H1 (cell line): Measurements from ENCODE around the gene TMSB10. TPM values are rescaled to one million over a fixed set of nuclear protein-coding genes. Genes with fewer than 3 reads are reported as not detected.
A peak's percentile ranks its signal among the peaks of the same experiment; 100 is the strongest.

Experiments used
- CTCF ChIA-PET: fragments of 300-600 bp; sonication (Branson Sonifier 250); formaldehyde crosslinking; loops from one replicate; lab custom pipeline; 2021; ENCODE audit not compliant: partially characterized antibody; lab: Charles Lee
- POLR2A ChIA-PET: fragments of 300-600 bp; sonication (Branson Sonifier 250); formaldehyde crosslinking; loops from one replicate; lab custom pipeline; 2021; ENCODE audit warnings: inconsistent platforms; ENCODE audit not compliant: partially characterized antibody; lab: Charles Lee
- DNase-seq, 2 experiments: peaks; one replicate each; pipeline versions ENCODE4 v3.0.0 to v3.0.0-alpha.2; 2010 to 2022; ENCODE audit warnings: low spot score in 2 of 2, low read depth in 1 of 2, mixed read lengths in 1 of 2
- FAIRE-seq: peaks from 2 replicates; lab custom pipeline; 2011; peaks lifted over from hg19 to GRCh38; lab: Jason Lieb, UNC
- H2AFZ ChIP-seq: 2 replicates; pipeline ENCODE4 v1.8.1; 2012; ENCODE audit warnings: low read length, inconsistent platforms
- H2AK5ac ChIP-seq: 2 replicates; pipeline ENCODE4 v1.6.1; 2013; ENCODE audit warnings: low read depth, low read length
- H2BK120ac ChIP-seq: replicated peaks from 2 replicates; pipeline ENCODE3; 2013; ENCODE audit warnings: low read depth, low read length, inconsistent platforms
- H2BK12ac ChIP-seq: 2 replicates; pipeline ENCODE4 v1.6.1; 2013; ENCODE audit warnings: low read depth, low read length
- H2BK15ac ChIP-seq: 2 replicates; pipeline ENCODE4 v1.6.1; 2013; ENCODE audit warnings: low read length
- H2BK20ac ChIP-seq: 2 replicates; pipeline ENCODE4 v1.6.1; 2013; ENCODE audit warnings: low read length
- H2BK5ac ChIP-seq: 2 replicates; pipeline ENCODE4 v1.6.1; 2013; ENCODE audit warnings: low read depth, low read length
- H3K14ac ChIP-seq: 2 replicates; pipeline ENCODE4 v1.6.1; 2013; ENCODE audit warnings: inconsistent platforms; ENCODE audit not compliant: insufficient read length
- H3K18ac ChIP-seq: 2 replicates; pipeline ENCODE4 v1.6.1; 2013; ENCODE audit warnings: low read length; ENCODE audit errors: extremely low read depth
- H3K23ac ChIP-seq: 2 replicates; pipeline ENCODE4 v1.6.1; 2013; ENCODE audit warnings: inconsistent platforms; ENCODE audit not compliant: insufficient read length
- H3K23me2 ChIP-seq: 2 replicates; pipeline ENCODE4 v1.6.1; 2013; ENCODE audit warnings: low read depth, low read length
- H3K27ac ChIP-seq: 2 replicates; pipeline ENCODE4 v1.6.1; 2011; ENCODE audit warnings: low read depth, low read length, inconsistent platforms
- H3K27me3 ChIP-seq, 4 experiments: replicated peaks in 1 of 4; 1 replicate in 1 of 4; 2 replicates in 3 of 4; pipeline versions ENCODE4 v1.6.1 to v1.8.1; 2011 to 2013; ENCODE audit warnings: low read length in 3 of 4, mild to moderate bottlenecking in 3 of 4, inconsistent platforms in 2 of 4, mixed read lengths in 2 of 4, moderate library complexity in 1 of 4; ENCODE audit not compliant: control insufficient read depth in 3 of 4, insufficient read depth in 3 of 4; ENCODE audit errors: extremely low read depth in 1 of 4
- H3K36me3 ChIP-seq, 4 experiments: 2 replicates each; pipeline versions ENCODE4 v1.6.1 to v1.8.1; 2011 to 2013; ENCODE audit warnings: mild to moderate bottlenecking in 4 of 4, low read length in 3 of 4, moderate library complexity in 2 of 4, control low read depth in 1 of 4, inconsistent platforms in 1 of 4; ENCODE audit not compliant: insufficient read depth in 4 of 4, control insufficient read depth in 2 of 4
- H3K4ac ChIP-seq: replicated peaks from 2 replicates; pipeline ENCODE3; 2013; ENCODE audit warnings: low read length, low read depth, mixed read lengths, inconsistent platforms; ENCODE audit not compliant: insufficient read length
- H3K4me1 ChIP-seq, 4 experiments: replicated peaks in 1 of 4; 1 replicate in 1 of 4; 2 replicates in 3 of 4; pipeline versions ENCODE4 v1.6.1 to v1.8.1; 2011 to 2013; ENCODE audit warnings: low read length in 3 of 4, inconsistent platforms in 2 of 4, mixed read lengths in 1 of 4; ENCODE audit not compliant: insufficient read depth in 4 of 4, control insufficient read depth in 3 of 4
- H3K4me2 ChIP-seq, 2 experiments: 2 replicates each; pipeline versions ENCODE4 v1.6.1 to v1.8.1; 2011 to 2013; ENCODE audit warnings: low read depth in 2 of 2, low read length in 2 of 2, control low read depth in 1 of 2, inconsistent platforms in 1 of 2, mild to moderate bottlenecking in 1 of 2; ENCODE audit not compliant: insufficient read depth in 1 of 2
- H3K4me3 ChIP-seq, 4 experiments: fragments of 200-600, 300-600 bp in 1 of 4; sonication (generic), shearing (Covaris generic), sonication (Bioruptor Twin) in 1 of 4; 2 replicates each; pipeline versions ENCODE4 v1.5.1 to v1.8.1; 2011 to 2016; ENCODE audit warnings: low read length in 4 of 4, low read depth in 3 of 4, control low read depth in 2 of 4, inconsistent platforms in 2 of 4, mild to moderate bottlenecking in 2 of 4, mixed read lengths in 1 of 4, moderate library complexity in 1 of 4; ENCODE audit not compliant: insufficient read depth in 2 of 4; ENCODE audit errors: extremely low read depth in 1 of 4
- H3K56ac ChIP-seq: replicated peaks from 2 replicates; pipeline ENCODE3; 2013; ENCODE audit warnings: low read depth, mild to moderate bottlenecking, mixed read lengths, low read length, inconsistent platforms; ENCODE audit not compliant: insufficient read length
- H3K79me1 ChIP-seq: 2 replicates; pipeline ENCODE4 v1.6.1; 2013; ENCODE audit warnings: low read depth, low read length, control low read depth
- H3K79me2 ChIP-seq, 2 experiments: 2 replicates each; pipeline versions ENCODE4 v1.6.1 to v1.8.1; 2012 to 2013; ENCODE audit warnings: low read length in 2 of 2, mild to moderate bottlenecking in 2 of 2, inconsistent platforms in 1 of 2; ENCODE audit not compliant: insufficient read depth in 2 of 2, control insufficient read depth in 1 of 2
- H3K9ac ChIP-seq, 4 experiments: replicated peaks in 1 of 4; 1 replicate in 1 of 4; 2 replicates in 3 of 4; pipeline versions ENCODE4 v1.6.1 to v1.8.1; 2011 to 2013; ENCODE audit warnings: low read depth in 3 of 4, low read length in 3 of 4, control low read depth in 2 of 4, mild to moderate bottlenecking in 2 of 4, moderate library complexity in 2 of 4, inconsistent platforms in 1 of 4; ENCODE audit errors: extremely low read depth in 1 of 4
- H3K9me3 ChIP-seq, 2 experiments: 2 replicates each; pipeline versions ENCODE4 v1.6.1 to v1.8.1; 2012 to 2013; ENCODE audit warnings: mild to moderate bottlenecking in 2 of 2, moderate library complexity in 2 of 2, control low read depth in 1 of 2, inconsistent platforms in 1 of 2, low read depth in 1 of 2, low read length in 1 of 2, mixed read lengths in 1 of 2; ENCODE audit not compliant: insufficient read depth in 2 of 2
- H4K20me1 ChIP-seq, 2 experiments: replicated peaks in 1 of 2; 2 replicates each; pipeline versions ENCODE3 to v1.8.1; 2011 to 2013; ENCODE audit warnings: inconsistent platforms in 2 of 2, low read length in 2 of 2, mild to moderate bottlenecking in 1 of 2; ENCODE audit not compliant: insufficient read depth in 2 of 2, control insufficient read depth in 1 of 2
- H4K5ac ChIP-seq: 2 replicates; pipeline ENCODE4 v1.6.1; 2013; ENCODE audit warnings: low read length, low read depth, mixed read lengths, inconsistent platforms; ENCODE audit not compliant: insufficient read length
- H4K8ac ChIP-seq: 2 replicates; pipeline ENCODE4 v1.8.0; 2013; ENCODE audit warnings: mild to moderate bottlenecking, moderate library complexity, low read length, inconsistent platforms; ENCODE audit not compliant: insufficient read depth; ENCODE audit errors: extremely low read depth
- H4K91ac ChIP-seq: replicated peaks from 2 replicates; pipeline ENCODE3; 2013; ENCODE audit warnings: low read length, mixed read lengths, inconsistent platforms; ENCODE audit not compliant: insufficient read length
- BCL11A ChIP-seq, 2 experiments: IDR thresholded peaks; one replicate each; pipeline ENCODE4 v1.6.1; 2011; ENCODE audit warnings: low read depth in 2 of 2, low read length in 2 of 2, mild to moderate bottlenecking in 2 of 2
- BRCA1 ChIP-seq: IDR thresholded peaks from 2 replicates; pipeline ENCODE4 v1.6.1; 2012; ENCODE audit warnings: low read depth, low read length, improper control_type of control experiment
- CBX8 ChIP-seq: fragments of 300-800, 300-1000 bp; sonication (generic); IDR thresholded peaks from 2 replicates; pipeline ENCODE4 v1.7.1; 2016; ENCODE audit warnings: low read depth, low read length, borderline replicate concordance
- CHD2 ChIP-seq: IDR thresholded peaks from 2 replicates; pipeline ENCODE4 v1.6.1; 2012; ENCODE audit warnings: low read length, improper control_type of control experiment
- CTBP2 ChIP-seq: IDR thresholded peaks from 2 replicates; pipeline ENCODE4 v1.7.0; 2011; ENCODE audit warnings: borderline replicate concordance, mild to moderate bottlenecking, moderate library complexity, mixed read lengths, low read length; ENCODE audit not compliant: insufficient read depth, insufficient read length
- FOSL1 ChIP-seq: IDR thresholded peaks from 2 replicates; pipeline ENCODE4 v1.6.1; 2011; ENCODE audit warnings: mild to moderate bottlenecking, low read depth, low read length, moderate library complexity; ENCODE audit not compliant: insufficient read depth
- GTF2F1 ChIP-seq: IDR thresholded peaks from 2 replicates; pipeline ENCODE4 v1.6.1; 2012; ENCODE audit warnings: low read depth, low read length, improper control_type of control experiment, borderline replicate concordance
- NANOG ChIP-seq: IDR thresholded peaks from 2 replicates; pipeline ENCODE4 v1.6.1; 2011; ENCODE audit warnings: low read length, low read depth, mild to moderate bottlenecking, inconsistent platforms; ENCODE audit not compliant: insufficient read depth, poor library complexity, severe bottlenecking
- SUZ12 ChIP-seq: fragments of 200-600 bp; sonication (generic); IDR thresholded peaks from 2 replicates; pipeline ENCODE4 v1.6.1; 2012; ENCODE audit warnings: mild to moderate bottlenecking, inconsistent platforms, low read length, moderate library complexity, mixed read lengths
- TAF1 ChIP-seq: IDR thresholded peaks from 2 replicates; pipeline ENCODE4 v1.6.1; 2011; ENCODE audit warnings: mild to moderate bottlenecking, low read depth, low read length
- TEAD4 ChIP-seq: IDR thresholded peaks from 2 replicates; pipeline ENCODE4 v1.6.1; 2012; ENCODE audit warnings: low read depth, low read length, inconsistent platforms, mixed read lengths
- WGBS, 2 experiments: shearing (Covaris generic) in 1 of 2; methylation state at CpG; one replicate each; pipeline versions ENCODE4 v1.1.6 to v1.1.7; 2013 to 2015; ENCODE audit warnings: low lambda C conversion rate in 2 of 2, mixed read lengths in 2 of 2, inconsistent platforms in 1 of 2, low coverage in 1 of 2, missing lambda C conversion rate in 1 of 2; ENCODE audit not compliant: insufficient replicate concordance in 2 of 2, insufficient coverage in 1 of 2, insufficient read length in 1 of 2; ENCODE audit errors: extremely low coverage in 1 of 2, missing lambda C conversion rate in 1 of 2; 5-methylcytosine and 5-hydroxymethylcytosine counted together
- polyA plus RNA-seq, 7 experiments: library from polyadenylated mRNA; depleted of rRNA in 3 of 7; stranded (reverse) in 5 of 7; unstranded in 2 of 7; fragments of >200 nt in 5 of 7; fragments of 200-250 nt in 2 of 7; gene quantifications; 1 replicate in 5 of 7; 2 replicates in 1 of 7; 4 replicates in 1 of 7; pipeline versions ENCODE4 v1.2.1 to v1.2.3, GENCODE V29; 2011 to 2013; ENCODE audit warnings: missing spikeins in 2 of 7, mixed read lengths in 2 of 7
- total RNA-seq: library from RNA; stranded (reverse); fragmentation: NEBNext Ultra II Directional; extraction: Animal tissue kit (Norgen Biotek cat#: 25700); gene quantifications from 2 replicates; pipeline ENCODE4 v1.2.1, GENCODE V29; 2021
- TF ChIP-seq, protein P1 (sequence below): IDR thresholded peaks from 2 replicates; pipeline ENCODE4 v1.6.1; 2011; ENCODE audit warnings: low read length, improper control_type of control experiment

The TMSB10 gene
- total and polyA plus RNA-seq, 2 of the 8 experiments (the other 6 are each of a cell fraction or from before 2014, with no cell fraction given): 593 to 1,075 TPM

DNA sequence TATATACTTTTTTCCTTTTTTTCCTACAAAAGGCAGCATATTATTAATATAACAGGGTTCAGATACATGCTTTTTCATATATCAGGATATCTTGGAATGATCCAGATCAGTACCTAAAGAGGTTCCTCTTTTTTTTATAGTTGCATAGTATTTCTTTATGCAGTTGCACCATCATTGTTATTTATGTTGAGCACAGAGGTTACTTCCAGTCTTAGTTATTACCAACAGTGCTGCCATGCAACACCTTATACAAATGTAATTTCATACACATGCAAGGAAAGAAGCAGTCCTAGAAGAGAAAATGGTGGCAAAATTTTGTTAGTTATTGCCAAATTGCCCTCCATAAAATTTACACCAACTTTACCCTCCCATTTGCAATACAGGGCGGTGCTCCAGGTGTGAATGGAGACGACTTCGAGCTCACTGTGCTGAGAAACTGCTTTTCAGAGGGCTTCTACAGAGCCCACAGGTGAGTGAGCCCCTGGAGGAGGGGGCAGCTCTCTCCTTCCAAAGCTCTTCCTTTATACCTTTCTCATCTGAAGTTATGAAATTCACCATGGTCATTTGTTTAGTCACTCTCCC is 35.5 kb downstream of the TMSB10 start:
- ChIA-PET CTCF (interaction anchor here (0.6 to 7.5 kb wide), 7 partner anchors 11 to 125 kb away, joined by 3 to 54 read pairs (median 3); no protein-coding TSS in a partner anchor), POLR2A (interaction anchor here (0.9 to 15.1 kb wide), 6 partner anchors 16 to 34 kb away, joined by 3 to 231 read pairs (median 3); no protein-coding TSS in a partner anchor)
- Histone ChIP-seq H3K23me2 (0 out of 2 replicates have a peak, but pooled peaks cover 2% of the 10 kb centered on the region), H3K9me3 (no peaks in the 10 kb centered on the region), H2BK12ac (peak overlapping the region; percentile 72; the same call in 1 of the 2 replicates), H3K9ac (no peak overlapping the region; a peak in 1 of 7 replicates), H4K91ac (no peak overlapping the region), H2AK5ac (no peak overlapping the region), H3K18ac (no peak overlapping the region; the same call in 1 of the 2 replicates), H3K4me2 (no peak overlapping the region), H3K27ac (no peak overlapping the region), H2BK120ac (no peak overlapping the region), H2BK20ac (0 out of 2 replicates have a peak overlapping the region, but pooled peaks have one; percentile 91), H4K8ac (no peak overlapping the region), H3K23ac (no peak overlapping the region), H2BK15ac (no peak overlapping the region), H3K4me3 (no peak overlapping the region), H3K4ac (no peak overlapping the region), H3K56ac (no peak overlapping the region), H3K79me1 (no peaks in the 10 kb centered on the region), H3K27me3 (no peaks in the 10 kb centered on the region), H4K5ac (no peak overlapping the region), H3K36me3 (no peaks in the 10 kb centered on the region), H2AFZ (no peak overlapping the region), H3K4me1 (peaks cover 3 to 8% (median 4%) of the 10 kb centered on the region in 4 experiments; a peak in 5 of 7 replicates), H2BK5ac (no peak overlapping the region), H3K79me2 (no peaks in the 10 kb centered on the region), H3K14ac (no peak overlapping the region), H4K20me1 (no peaks in the 10 kb centered on the region)
- WGBS, 2 experiments: 80% methylated on average over 3 of the region's 3 CpGs; no CpG with 5 or more reads in 1 of the 2 experiments
- no peak for DNase-seq
- no peak for FAIRE-seq
- TF ChIP-seq CHD2 (no peak), CTBP2 (no peak), BCL11A (IDR thresholded peaks at IDR 0.05; ENCODE audit: low read depth in 2 of 2, low read length in 2 of 2) (no peak), GTF2F1 (no peak), SUZ12 (no peak), FOSL1 (no peak), NANOG (no peak), BRCA1 (no peak), TEAD4 (no peak), TAF1 (no peak), CBX8 (no peak)
- TF ChIP-seq, protein P1, sequence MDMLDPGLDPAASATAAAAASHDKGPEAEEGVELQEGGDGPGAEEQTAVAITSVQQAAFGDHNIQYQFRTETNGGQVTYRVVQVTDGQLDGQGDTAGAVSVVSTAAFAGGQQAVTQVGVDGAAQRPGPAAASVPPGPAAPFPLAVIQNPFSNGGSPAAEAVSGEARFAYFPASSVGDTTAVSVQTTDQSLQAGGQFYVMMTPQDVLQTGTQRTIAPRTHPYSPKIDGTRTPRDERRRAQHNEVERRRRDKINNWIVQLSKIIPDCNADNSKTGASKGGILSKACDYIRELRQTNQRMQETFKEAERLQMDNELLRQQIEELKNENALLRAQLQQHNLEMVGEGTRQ: no peak
